Hypothalamus (tissue), 51 donors: ENCODE measurements around the gene IFNAR1.

Experiments
- DNase-seq, 51 donors: peaks; one replicate each; lab custom pipeline; 2025; lab: John Stamatoyannopoulos, UW

The IFNAR1 gene

DNA sequence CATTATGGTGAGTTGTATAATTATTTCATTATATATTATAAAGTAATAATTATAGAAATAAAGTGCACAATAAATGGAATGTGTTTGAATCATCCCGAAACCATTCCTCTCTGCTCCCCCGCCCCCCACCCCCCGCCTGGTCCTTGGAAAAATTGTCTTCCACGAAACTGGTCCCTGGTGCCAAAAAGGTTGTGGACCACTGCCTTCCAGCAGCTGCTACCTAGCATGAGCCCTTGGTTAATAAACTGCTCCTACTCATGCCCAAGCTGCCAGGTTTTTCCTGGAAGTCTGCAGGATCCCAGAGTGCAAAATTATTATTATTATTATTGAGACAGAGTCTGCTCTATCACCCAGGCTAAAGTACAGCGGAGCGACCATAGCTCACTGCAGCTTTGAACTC lies 71.7 kb downstream of the IFNAR1 start:
- DNase-seq = no peak

DNA sequence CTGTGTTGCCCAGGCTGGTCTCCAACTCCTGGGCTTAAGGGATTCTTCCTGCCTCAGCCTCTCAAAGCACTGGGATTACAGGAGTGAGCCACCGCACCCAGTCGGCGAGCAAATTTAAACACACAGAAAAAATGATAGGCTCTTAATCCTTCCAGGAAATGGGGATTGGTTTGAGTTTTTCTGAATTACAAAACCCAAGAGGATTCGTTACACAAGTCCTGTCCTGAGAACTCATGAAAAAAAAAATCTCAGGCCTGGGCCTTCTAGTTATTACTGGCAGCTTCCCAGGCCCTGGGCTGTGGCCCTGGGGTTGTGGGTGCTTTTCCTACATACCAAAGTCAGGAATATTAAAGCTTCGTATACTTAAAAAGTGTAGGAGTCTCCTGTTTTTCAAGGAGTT lies 72.2 kb downstream of the IFNAR1 start:
- no peak for DNase-seq

DNA sequence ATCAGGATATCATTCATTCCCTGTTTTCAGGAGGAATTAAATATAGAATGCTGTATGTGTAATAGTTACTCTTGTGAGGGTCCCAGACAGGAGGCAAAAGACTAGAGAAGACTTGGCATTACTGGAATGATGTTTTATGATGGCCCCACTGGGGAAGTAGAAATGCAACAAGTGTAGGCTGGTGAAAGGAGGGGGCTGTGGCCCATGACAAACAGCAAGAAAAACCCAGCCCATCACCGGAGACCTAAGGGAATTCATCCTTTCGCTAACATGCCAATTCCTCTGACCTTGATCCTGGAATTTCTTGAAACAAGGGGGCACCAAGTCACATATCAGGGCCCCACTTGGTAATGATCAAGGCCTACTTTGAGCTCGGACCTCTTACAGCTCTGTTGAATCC lies 72.9 kb downstream of the IFNAR1 start:
- no peak for DNase-seq

DNA sequence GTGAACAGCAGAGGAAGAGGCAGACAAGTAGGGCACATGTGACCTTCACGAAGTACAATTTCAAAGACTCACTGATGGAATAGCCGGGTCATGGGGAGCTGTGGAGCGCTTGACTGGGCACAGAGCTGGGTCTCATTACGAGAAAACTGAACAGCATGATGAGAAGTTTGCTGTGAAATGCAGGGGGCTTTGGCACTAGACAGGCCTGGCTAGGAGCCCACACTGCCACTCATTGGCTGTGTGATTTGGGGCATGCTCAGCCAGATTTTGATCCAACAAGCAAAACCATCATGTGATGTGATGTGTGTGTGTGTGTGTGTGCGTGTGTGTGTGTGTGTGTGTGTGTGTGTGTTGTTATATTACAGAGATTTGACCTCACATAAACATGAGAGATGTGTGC lies 73.6 kb downstream of the IFNAR1 start:
- DNase-seq = no peak

DNA sequence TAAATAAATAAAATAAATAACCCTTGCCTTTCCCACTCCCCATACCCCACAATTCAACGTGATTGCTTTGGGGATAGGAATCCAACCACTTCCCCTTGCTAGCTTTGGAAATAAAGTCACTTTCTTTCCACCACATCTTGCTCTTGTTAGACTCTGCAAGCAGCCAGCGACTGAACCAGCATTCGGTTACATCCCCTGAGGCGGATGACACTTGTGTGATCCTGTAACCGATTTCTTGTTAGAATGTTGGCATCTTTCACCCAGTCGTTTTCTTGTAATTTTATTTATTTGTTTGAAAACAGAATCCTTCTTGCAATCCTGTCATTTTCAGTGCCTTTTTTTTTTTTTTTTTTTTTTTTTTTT lies 76.8 kb downstream of the IFNAR1 start:
- DNase-seq = no peak

DNA sequence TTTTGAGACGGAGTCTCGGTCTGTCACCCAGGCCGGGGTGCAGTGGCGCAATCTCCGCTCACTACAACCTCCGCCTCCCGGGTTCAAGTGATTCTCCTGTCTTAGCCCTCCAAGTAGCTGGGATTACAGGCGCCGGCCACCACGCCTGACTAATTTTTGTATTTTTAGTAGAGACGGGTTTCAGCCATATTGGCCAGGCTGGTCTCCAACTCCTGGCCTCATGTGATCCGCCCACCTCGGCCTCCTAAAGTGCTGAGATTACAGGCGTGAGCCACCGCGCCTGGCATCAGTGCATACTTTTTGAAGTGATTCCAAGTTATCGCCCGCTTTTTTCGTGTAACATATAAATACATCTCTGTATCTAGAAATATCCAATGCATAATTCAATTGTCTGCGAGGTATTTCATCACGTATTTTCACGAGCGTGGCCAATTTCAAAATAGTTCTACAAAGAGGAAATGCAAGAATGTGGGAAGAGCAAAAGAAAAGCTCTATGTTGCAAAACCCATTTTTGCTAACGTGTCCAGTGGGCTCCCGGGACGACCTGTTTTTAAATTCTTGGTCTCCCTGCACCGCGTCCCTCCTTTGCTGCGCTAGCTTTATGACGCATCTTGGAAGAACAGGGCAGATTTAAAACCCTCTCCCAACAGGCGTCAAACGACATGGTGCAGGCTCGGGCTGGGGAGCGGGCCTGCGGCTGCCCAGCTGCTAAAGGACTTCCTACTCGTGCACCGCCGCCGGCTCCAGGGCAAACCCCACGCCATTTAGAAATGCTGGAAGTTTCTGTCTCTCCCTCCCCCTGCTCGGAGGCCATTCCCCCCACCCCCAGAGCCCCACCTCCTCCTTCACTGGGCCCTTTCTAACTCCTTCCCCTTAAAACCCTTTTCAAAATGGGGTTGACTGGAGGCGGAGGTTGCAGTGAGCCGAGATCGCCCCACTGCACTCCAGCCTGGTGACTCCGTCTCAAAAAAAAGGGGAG lies 77.5 kb downstream of the IFNAR1 start:
- peak in 40 of 51 donors; percentile 6 to 84 (median 25) for DNase-seq

DNA sequence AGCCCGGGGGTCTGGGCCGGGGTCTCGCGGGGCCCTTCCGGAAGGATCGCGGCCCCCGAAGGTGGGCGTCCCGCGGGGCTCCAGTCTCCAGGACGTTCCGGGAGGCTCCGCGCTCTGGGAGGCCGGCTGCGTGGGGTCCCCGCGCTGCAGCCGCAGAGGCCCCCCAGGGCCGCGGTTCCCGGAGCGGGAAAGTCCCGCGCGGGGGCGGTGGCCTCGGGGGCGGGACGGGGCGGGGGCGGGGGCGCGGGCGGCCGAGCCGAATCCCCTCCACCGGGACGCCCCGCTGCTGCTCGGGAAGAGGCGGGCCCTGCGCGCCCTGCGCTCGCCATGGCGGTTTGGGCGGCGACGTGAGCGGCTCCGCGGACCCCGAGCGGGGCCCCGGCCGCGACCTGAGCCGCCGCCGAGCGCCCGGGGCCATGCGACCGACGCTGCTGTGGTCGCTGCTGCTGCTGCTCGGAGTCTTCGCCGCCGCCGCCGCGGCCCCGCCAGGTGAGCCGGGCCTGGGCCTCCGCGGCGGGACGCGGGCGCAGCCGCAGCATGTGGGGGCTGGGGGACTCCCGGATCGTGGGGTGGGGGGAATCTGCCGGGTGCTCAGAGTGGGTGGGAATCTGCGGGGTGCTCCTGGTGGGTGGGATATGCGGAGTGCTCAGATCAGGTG lies 78.5 kb downstream of the IFNAR1 start, which contains the start of gene IFNGR2:
IFNGR2 (plus strand) TSS at position 286 of the 658 bp plus-strand sequence; CDS start at position 417, 131 bp downstream.
- DNase-seq = peak in 20 of 51 donors; percentile 8 to 63 (median 30)

DNA sequence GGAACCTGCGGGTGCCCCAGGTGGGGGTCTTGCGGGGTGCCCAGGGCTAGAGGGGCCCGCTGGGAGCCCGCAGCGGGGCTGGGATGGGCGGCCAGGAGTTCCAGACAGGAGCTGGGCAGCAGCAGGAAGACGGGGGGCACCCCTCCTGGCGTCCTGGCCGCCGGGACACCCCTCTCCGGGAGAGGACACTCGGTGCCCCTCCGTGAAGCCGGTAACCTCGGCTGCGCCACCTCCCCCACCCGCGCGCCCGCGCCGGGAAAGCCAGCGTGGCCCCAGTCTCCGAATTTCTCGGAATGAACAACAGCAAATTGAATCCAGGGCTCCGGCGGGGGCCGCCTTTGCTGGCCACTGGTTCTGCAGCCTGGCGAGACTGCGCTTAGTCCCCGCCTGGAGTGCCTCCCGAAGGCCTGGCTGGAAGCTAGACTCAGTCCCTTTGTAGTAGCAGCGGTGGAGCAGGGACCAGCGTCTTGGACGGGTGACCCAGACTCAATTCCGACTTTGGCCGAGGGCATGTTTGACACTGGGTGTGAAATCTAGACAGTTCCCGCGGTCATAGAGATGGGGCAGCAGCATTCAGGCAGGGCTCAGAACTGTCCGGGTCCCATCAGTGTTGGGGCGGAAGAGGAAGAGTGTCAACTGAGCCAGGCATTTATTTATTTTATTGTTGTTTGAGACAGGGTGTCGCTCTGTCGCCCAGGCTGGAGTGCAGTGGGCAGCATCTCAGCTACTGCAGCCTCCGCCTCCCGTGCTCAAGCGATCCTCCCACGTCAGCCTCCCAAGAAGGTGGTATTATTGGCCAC lies 79.2 kb downstream of the IFNAR1 start:
- DNase-seq = peak in 45 of 51 donors; percentile 11 to 72 (median 41)

DNA sequence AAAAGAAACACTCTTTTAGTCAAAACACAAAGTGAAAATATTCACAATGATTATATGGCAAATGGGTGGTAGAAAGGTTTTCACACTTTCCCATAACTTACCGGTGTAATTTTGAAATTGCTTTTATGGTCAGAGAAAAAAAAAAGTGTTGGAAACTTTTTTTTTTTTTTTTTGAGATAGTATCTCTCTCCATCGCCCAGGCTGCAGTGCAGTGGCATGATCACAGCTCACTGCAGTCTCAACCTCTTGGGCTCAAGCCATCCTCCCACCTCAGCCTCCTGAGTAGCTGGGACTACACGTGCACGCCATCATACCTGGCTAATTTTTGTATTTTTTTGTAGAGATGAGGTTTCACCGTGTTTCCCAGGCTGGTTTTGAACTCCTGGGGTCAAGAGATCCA lies 81.7 kb downstream of the IFNAR1 start:
- no peak for DNase-seq
